NCI-H128 (cell line): ENCODE data around the gene NEK11.
"Not testable (repeated sequence)": the region's sequence is repeated elsewhere in the genome, so short reads cannot be mapped to it uniquely, and the experiment has no call there.

Source experiments
- DNase-seq: peaks from one replicate; lab custom pipeline; 2025; ENCODE audit not compliant: unreplicated experiment; lab: John Stamatoyannopoulos, UW

The NEK11 gene

DNA sequence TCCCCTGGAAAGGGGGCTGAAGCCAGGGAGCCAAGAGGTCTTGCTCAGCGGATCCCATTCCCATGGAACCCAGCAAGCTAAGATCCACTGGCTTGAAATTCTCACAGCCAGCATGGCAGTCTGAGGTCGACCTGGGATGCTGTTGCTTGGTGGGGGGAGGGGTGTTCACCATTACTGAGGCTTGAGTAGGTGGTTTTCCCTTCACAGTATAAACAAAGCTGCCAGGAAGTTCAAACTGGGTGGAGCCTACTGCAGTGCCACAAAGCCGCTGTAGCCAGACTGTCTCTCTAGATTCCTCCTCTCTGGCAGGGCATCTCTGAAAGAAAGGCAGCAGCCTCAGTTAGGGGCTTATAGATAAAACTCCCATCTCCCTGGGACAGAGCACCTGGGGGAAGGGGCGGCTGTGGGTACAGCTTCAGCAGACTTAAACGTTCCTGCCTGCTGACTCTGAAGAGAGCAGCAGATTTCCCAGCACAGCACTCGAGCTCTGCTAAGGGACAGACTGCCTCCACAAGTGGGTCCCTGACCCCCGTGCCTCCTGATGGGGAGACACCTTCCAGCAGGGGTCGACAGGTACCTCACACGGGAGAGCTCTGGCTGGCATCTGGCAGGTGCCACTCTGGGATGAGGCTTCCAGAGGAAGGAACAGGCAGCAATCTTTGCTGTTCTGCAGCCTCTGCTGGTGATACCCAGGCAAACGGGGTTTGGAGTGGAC lies 15.8 kb downstream of the NEK11 start:
- not testable (repeated sequence) for DNase-seq

DNA sequence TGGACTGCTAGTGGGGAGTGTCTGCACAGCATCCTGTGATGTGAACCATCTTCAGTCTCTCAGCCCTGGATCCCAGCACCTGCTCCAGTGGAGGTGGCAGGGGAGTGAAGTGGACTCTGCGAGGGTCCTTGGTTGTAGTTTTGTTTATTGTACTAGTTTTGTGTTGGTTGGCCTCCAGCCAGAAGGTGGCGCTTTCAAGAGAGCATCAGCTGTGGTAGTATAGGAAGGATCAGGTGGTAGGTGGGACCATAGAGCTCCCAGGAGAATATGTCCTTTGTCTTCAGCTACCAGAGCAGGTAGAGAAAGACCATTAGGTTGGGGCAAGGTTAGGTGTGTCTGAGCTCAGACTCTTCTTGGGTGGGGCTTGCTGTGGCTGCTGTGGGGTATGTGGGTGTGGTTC lies 20.9 kb downstream of the NEK11 start:
- no peak for DNase-seq

DNA sequence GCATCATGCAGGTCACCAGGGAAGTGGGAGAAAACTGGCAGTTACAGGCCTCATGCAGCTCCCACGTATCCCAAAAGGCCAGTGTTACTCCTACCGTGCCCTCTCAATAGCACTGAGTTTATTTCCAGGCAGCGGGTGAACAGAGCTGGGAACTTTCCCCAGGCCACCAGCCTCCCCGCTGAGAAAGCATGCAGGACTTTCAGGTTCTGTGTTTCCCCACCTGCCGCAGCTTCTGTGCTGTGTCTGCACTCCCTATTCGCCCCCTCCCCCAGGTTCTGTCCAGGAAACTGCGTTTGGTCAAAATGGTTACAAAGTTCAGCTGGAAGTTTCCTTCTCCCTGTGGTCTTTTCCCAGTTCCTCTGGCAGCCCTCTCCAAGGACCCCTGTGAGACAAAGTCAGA lies 21.4 kb downstream of the NEK11 start:
- DNase-seq, result no peak

DNA sequence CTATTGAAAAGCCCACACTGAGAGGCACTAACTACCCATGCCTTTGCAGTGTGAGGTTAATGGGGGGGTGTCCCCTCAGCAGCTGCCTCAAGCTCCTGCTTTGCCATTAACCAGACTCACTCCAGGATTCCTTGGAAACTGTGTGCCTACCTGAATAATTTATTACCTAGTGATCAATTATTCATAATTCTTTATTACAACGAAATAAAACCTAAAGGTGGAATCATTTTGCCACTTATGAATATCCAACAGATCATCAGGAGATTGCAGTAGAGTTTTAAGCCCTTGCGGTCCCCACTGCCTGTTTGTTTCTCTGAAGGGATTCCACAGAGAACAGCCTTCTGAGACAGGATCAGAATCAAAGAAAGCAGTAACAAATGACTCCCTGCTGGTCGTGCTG lies 23.3 kb downstream of the NEK11 start:
- no peak for DNase-seq

DNA sequence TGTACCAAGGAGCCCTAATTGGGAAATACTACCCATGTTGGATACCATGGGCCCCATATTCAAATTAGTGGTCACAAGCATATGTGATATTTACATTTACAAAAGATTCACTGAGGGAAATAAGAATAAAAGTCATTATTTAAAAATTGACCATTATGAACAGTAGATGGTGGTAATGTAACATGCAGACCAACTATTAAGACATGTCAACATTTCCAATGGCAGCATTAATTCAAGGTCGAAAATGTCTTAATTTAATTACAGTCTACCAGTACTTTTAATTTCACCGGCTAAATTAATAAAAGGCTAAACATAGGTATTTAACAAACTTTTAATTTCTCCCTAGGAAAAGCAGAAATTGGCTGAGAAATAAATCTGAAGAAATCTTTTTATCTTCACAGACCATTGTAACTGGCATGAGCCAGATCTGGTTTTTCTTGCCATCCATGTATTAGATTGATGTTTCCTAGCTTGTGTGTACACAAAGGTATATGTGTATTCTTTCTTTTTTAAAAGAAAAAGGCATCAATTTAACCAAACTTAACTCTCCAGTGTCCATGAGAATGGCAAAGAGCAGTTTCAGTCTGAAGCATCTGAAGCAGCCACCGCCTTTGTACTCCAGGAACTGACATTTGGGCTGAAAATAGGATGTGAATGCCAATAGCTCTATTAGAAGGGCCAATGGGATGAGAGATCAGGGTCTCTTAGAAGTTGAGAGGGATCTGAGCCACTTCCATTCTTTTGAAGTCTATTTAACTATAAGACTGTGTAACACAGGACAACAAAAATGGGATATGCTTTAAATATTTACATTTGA lies 26.6 kb downstream of the NEK11 start:
- DNase-seq, result no peak

DNA sequence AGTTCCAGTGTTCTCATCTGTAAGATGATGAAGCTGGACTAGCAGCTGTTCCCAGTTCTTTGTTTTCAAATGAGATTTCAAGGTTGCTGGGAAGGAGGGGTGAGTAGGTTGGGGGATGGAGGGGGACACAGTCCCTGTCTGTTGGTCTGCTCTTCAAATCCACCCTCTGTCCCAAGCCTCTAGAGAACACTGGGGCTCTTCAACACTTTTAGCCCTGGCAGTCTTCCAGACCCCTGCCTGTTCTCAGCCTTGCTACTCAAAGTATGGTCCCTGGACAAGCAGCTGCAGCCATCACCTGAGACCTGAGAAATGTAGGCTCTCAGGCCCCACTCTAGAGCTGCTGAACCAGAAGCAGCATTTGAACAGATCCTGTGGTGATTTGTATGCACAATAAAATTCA lies 41.3 kb downstream of the NEK11 start:
- no peak for DNase-seq

DNA sequence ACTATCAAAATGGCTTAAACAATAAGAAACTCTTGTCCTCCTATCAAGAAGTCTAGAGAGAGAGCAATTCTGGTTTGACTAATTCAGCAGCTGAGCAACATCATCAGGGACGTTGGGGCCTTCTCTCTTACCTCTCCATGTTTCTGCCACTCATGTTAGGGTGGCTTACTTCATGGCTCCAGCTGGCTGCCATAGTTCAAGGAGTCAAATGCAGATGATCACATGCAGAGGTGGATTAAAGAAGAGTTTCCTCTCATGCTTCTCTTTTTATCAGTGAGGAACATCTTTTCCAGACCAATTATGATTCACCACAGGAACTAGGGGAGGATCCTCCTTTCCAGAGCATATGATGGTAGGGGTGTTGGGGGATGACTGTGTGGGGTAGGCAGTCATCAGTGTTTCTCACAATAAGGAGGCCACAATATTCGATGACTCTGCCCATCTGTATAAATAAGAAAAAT lies 45.5 kb downstream of the NEK11 start:
- DNase-seq, result no peak

DNA sequence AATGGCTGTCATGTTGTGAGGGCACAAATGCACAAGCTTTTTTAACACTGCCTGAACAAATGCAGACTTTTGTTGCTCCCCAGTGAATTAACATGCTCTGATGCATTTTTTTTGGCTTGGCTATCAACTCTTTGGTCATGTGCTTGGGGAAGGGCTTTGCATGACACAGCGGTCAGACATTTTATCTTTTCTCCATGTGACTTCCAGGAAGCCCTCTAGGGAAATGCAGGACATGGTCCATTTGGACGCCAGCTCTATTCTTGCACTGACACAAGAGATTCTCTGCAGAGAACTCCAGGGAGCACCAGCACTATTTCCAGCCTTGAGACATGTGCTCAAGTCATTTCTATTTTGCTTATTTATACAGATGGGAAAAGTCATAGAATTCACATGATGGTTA lies 46.2 kb downstream of the NEK11 start:
- DNase-seq, result no peak

DNA sequence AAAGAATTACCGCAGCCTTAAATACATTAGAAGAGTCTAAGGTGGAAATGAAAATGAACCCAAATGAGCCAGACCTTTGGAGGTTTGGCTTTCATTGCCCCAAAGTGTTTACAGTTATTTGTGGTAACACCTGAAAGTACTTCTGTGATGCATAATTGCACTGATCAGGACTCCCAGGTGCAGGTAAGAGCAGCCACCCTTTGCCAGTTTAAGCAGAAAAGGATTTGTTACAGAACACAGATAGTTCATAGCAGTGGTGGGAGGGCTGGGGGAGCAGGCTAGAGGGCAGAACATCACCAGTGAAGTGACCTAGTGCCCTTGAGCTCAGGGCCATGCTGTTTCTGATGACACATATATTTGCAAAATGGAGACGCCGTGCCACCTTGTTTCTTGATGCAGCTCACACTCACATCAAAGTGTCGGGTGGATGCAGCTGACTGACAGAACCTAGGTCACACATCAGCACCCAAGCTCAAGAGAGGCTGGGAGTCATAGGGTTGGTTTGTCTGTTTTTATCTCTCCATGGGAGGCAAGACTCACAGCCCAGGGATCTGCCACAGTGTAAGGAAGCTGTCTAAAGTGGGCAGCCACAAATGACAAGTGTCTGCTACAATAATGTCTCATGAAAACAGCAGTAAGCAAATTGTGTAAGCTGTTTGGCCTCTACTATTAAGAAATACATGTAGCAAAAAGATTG lies 49.1 kb downstream of the NEK11 start:
- DNase-seq, result no peak

DNA sequence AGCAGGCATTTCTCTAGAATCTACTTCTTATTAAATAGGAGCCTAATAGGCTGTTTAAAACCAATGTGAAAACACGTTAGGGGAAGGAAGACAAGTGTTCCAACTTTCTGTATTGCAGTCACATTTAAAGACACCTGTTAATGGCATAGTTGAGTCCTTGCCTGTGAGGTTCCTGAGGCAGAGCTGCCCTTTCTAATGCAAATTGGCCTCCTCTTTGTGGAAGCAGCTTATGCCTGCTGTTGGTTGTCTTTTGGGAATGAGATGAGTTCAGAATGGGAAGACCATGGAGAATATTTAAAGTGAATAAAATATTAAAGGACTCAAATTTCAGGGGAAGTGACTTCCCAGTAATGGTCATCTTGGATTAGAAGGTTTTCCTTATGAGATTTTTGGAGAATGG lies 51.2 kb downstream of the NEK11 start:
- DNase-seq, result no peak

DNA sequence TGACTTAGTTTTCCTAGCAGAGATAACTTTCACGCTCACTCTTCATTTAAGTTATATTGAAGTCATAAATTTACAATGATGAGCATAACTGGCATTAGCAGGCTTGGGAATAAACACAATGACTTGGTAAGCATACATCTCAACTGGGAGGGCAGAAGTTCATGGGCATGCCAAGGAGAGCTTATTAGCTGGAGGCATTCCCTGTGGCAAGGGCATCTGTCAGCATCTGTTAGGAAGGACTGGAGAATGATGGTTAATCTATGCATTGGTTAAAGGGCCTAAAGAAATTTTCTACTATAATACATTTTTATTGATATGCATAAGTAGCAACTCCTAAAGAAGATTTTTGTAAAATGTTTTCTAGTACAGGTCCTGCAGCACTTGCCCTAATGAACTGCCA lies 52.4 kb downstream of the NEK11 start:
- no peak for DNase-seq

DNA sequence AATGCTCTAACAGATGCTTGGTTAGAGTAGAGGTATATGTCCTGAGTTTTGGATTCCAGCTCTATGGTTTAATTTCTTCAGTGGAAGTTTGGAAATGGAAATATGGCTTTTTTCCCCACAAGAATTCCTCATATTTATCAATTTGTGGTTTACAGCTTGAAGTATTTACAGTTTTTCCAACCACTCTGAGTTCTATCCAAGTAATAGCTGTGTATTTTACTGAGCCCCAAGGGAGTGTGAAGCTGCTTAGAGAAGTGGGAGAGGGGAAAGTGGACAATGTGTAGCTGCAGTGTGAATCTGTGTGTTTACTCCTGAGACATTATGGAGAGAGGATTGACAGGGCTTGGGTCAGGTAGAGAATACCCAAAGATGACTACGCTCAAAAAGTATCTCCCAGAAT lies 54.5 kb downstream of the NEK11 start:
- DNase-seq, result no peak

DNA sequence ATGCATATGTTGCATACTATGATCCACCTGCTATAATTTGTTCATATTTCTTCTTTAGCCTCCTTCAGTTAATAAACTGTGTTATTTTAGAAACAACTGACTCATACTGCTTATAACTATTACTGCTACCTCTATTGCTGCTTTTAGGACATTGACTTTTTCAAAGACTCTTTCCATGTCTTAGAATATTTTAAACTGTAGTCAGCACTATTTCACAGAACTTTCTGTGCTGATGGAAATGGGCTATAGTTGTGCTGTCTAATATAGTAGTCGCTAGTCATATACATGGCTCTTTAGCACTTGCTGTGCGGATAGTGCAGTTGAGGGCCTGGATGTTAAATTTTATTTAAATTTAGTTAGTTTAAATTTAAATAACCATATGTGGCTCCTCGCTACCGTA lies 55.6 kb downstream of the NEK11 start:
- no peak for DNase-seq

DNA sequence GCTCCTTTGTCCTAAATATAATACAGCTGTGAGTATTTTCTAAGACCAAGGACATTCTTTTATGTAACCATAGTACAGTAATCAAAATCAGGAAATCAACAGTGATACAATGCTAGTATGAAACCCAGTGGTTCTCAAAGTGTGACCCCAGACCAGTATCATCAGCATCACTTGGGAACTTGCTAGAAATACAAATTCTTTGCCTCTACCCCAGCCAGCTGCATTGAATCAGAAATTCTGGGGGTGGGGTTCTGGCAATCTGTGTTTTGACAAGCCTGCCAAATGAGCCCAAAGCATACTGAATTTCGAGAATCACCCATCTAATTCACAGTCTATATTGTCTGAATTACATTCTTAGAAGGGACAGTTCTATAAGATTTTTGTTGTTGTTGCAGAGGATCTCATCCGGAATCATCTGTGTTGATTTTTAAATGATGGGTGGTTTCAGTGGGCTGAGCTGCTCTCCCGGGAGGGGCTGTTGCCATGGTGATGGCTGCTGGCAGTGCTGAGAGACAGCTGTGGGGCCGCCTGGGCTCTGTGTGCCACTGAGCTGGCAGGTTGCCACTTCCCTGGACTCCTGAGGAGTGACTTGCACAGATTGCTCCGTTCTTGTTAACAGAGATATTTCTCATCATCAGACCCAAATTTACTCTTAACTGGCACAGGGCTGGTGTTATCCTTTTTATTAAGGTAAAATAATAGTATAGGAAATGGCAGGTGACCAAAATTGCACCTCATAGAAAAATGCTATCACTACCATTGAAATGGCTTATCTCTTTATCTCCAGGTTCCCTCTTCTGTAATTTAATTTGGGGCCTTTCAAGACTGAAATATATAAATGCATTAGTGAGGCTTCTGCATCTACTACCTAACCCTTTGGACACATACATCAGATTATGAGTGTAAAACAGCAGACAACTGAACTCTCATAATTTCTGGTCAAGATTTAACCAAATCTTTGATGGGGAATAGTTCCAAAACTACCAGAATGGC lies 56.5 kb downstream of the NEK11 start:
- peak; percentile 87 for DNase-seq

DNA sequence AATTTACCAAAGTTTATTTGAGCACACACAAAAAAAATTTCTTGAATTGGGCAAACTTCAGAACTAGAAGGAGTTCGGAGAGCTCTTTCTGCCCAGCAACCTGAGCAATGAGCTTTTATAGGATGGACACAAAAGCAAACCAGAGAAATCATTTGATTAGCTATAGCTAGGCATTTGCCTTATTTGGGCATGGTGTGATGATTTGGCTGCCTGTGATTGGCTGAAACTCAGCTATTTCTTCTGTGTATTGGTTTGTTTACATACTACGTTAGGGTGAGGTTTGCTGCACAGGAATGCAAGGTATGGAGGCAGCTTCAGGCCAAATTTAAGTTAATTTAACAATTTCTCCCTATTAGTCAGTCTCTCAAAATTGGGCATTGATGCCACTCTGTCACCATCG lies 65.1 kb downstream of the NEK11 start:
- no peak for DNase-seq

DNA sequence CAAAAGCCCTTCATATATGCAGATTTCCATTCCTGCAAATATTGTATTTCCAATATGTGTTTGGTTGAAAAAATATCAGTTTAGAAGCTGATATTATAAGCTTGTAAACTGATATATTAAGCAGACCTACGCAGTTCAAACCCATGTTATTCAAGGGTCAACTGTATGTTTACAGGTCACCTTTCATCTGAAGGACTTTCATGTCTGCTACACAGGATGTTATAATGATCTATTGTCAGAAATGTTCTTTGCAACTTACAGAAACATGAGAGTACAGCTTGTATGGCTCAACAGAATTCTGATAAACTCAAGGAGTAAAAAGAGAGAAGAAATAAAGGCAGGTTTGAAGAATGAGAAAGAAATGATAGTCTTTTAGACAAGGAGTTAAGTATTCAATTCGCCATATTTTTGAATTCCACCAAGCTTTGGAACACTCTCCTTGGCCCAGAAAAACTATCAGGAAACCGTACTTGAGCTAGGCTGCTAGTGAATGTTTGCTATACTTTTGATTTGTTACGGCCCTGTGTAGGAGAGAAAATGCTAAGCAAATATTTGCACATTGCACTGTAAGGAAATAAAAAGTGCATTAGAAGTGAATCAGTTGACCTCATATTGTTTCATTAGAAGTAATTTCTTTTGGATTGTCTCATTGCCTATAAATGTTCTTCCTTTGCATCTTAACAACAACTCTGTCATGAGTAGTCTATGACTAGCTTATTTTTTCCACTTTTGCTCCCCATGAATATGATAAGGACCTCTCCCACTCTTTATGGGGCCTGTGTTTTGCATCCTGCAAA lies 81.2 kb downstream of the NEK11 start:
- no peak for DNase-seq

DNA sequence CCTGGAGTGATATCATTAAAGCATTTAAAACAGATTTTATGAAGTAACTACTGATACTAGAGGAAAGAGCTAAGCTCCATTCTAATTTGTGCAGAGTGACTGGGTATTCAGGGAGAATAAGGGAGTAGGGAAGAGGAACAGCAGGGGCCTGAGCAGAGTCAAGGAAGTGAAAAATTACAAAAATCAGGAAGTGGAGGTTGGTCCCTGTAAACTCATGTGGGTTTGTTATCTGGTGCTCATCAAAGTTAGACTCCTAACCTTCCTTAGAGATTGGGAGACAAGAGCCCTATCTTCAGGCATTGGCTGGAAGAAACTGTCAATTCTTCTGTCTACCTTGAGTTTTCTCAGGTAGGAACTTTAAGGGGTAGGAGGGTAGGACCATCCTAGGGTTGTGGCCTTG lies 82.5 kb downstream of the NEK11 start:
- no peak for DNase-seq

DNA sequence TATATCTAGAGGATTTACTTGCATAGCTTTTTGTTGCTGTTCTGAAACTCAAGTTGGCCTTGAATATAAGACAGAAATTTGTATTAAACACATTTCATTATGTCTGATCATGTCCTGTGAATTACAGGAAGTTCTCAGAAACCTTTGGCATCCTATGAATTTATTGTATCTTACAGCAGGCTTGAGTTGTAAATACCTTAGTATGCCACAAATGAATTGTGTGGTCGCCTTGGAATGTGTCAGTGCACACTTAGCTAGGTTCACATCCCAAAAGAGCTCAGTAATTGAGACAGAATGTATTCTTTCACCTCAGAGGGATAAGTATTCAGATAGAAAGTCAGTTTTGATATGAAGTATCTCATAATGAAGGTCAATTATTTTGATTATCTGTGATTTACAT lies 83.4 kb downstream of the NEK11 start:
- no peak for DNase-seq

DNA sequence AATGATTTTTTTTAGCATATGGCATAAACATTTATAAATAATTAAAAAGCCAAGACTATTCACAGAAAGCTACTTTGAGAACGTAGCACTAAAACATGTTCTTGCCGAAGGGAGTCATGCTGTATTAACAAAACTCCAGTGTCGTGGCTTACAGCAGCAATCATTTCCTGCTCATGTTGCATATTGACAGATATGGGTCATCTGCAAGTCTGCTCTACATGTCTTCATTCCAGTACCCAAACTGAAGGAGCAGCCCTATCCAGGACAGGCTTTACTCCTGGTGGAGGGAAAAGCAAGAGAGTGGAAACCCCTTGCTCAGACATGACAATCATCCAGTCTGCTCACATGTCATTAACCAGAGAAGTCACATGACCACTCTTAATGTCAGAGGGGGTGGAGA lies 87.6 kb downstream of the NEK11 start:
- DNase-seq, result no peak

DNA sequence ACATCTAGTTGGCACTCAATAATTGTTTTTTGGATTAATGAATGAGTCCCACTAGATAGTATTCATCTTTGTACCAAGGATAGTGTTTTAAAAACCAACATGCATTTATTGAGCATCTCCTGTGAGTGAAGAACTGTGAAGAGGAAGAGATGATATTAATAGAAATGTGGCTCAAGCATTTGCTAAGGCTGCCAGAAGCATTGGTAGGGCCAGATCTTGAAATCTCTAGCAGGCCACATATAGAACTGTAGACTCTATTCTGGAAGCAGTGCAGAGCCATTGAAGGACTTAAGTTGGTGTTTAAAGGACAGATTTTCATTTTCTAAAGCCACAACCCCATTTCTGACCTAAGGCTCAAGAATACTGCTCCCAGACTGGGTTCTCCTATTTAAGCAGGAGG lies 99.0 kb downstream of the NEK11 start:
- no peak for DNase-seq
